NCI-H1105 treated with DMSO at 0.1 percent for 48 hours (cell line): ENCODE data around the gene PIK3R6.
A peak's percentile ranks its signal among the peaks of the same experiment; 100 is the strongest.
"Not testable (repeated sequence)": the region's sequence is repeated elsewhere in the genome, so short reads cannot be mapped to it uniquely, and the experiment has no call there.

Experiments
- DNase-seq: peaks from one replicate; lab custom pipeline; 2025; lab: John Stamatoyannopoulos, UW

Gene PIK3R6

DNA sequence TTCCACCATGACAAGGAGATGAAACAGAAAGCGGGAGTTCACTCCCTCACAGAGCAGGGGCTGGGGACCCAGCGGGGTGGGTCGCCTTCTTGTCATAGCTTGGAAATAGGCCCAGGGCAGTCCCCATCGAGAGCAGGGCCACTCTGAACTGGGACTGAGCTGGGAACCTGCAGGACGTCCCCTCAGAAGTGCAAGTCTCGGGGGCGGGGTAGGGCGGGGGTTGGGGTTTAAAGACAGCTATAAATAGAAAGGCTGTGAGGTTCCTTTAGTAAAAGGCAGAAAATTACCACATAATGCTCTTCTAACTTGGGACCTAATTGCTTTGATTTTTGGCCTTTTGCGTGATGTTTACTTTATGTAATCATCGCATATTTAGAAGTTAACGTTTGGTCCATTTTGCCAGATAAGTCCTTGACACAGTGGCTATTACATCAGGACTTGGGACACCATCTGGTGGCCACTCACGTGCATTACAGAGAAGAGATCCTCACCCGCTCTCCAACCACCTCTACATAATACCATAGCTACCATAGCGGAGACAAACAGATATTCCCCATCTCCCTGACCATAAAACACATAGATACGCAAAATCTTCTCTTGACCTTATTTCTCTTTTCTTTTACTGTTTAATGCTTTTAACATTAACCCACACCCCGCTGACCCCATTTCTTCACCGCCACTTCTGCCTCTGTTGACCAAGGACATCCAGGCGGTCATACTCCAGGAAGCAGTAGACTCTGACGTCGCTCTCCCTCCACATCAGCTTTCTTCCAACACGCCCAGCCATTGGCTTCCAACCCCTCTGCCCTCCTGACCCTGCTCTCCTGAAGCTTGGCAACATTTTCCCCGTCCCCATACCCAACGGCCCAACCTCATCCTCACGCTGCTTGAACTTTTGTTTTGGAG lies 27.5 kb upstream of the PIK3R6 start:
- peak; percentile 50 for DNase-seq

GRCh38 chr17:8894202-8894671 lies 26.8 kb upstream of the PIK3R6 start:
- no peak for DNase-seq

- no peak for DNase-seq
Observed at GRCh38 chr17:8893621-8894201, 26.2 kb upstream of the PIK3R6 start.

DNA sequence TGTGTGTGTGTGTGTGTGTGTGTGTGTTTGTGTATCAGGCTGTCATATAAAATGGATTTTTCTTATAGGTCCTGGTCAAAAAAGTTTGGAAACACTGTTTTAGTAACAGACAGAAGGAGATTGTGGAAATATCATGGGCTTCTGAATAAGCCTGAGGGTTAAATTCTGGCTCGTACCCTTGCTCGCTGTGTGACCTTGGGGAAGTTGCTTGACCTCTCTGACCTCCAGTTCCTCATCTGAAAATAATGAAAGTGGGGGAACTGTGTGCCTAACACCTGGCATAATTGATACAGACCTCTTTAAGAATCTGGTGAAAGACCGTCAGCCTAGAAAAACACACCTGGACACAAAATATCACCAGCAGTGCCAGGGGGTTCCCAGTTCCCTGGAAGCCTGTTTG lies 25.6 kb upstream of the PIK3R6 start:
- no peak for DNase-seq

DNA sequence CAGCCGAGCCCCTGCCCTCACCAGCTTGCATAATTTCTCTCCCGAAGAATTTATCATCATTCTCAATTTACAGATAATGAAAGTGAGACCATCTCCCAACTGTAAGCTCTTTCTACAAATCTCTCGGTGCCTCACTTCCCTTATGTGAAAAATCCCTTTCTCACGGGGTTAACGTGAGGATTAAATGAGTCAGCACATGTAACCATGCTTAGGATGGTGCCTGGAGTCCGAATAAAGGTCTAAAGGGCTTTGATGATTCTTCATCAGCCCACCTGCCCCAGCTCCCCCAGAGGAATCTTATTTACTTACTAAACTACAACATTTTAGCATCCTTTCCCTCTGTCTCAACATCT lies 24.8 kb upstream of the PIK3R6 start:
- no peak for DNase-seq

GRCh38 chr17:8890671-8891070 lies 23.2 kb upstream of the PIK3R6 start:
- DNase-seq, result no peak

- DNase-seq, result no peak
Observed at GRCh38 chr17:8889458-8890210, 22.2 kb upstream of the PIK3R6 start.

DNA sequence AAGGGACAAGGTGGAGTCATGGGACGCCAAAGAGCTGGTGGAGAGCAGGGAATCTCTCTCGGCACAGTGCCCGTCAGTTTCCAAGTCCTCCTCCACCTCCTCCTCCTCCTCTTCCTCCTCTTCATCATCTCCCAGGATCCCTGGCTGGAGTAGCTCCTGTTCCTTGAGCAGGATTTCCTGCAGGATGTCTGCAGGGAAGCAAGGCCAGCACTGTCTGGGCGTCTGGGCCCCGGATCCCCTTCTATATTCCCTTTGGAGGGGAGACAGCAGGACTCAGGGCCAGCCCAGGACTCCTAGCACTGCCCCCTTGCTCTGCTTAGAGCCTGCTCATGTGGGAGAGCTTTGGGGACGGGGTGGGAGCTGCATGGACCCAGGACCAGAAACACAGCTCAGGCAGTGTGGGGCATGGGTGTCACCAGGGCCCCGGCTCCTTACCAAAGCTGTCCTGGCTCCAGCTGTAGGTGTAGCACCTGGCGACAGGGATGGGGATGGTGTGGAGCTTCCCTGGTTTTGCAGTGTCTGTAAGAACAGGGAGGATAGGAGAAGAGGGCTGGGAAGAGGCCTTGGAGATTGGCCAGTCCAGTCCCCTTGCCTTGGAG lies 21.3 kb upstream of the PIK3R6 start:
- DNase-seq, result no peak

DNA sequence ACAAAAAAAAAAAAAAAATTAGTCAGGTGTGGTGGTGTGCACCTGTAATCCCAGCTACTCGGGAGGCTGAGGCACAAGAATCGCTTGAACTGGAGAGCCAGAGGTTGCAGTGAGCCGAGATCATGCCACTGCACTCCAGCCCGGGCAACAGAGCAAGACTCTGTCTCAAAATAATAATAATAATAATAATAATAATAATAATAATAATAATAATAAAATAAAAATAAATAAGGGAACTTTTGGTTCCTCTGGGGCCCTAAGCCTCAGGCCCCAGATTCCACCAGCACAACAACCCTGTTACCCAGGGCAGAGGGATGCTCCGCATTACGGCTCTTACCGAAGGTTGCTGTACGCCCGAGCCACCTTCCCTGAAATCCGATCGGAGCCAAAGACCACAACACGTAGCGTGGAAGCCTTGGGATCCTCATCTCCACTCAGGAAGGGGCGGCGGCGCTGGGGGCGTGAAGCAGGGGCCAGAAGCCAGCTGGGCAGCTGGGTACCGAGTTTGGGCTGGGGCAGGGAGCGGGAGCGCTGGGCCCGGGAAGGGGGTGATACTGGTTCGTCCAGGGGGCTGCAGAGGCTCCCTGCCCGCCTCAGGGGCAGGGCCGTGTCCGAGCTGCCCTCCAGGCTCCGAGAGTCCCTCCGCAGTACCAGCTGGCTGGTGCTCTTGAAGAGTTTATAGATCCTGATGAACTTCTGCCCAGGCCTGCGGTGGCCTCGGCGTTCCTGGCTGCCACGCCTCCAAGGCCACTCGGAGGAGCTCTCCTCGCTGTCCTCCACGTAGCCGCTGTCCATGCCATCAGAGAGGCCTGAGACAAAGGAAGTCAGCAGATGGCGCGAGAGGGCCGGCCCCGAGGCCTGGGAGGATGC lies 20.6 kb upstream of the PIK3R6 start:
- no peak for DNase-seq

GRCh38 chr17:8887301-8887700 lies 19.8 kb upstream of the PIK3R6 start:
- DNase-seq, result no peak

DNA sequence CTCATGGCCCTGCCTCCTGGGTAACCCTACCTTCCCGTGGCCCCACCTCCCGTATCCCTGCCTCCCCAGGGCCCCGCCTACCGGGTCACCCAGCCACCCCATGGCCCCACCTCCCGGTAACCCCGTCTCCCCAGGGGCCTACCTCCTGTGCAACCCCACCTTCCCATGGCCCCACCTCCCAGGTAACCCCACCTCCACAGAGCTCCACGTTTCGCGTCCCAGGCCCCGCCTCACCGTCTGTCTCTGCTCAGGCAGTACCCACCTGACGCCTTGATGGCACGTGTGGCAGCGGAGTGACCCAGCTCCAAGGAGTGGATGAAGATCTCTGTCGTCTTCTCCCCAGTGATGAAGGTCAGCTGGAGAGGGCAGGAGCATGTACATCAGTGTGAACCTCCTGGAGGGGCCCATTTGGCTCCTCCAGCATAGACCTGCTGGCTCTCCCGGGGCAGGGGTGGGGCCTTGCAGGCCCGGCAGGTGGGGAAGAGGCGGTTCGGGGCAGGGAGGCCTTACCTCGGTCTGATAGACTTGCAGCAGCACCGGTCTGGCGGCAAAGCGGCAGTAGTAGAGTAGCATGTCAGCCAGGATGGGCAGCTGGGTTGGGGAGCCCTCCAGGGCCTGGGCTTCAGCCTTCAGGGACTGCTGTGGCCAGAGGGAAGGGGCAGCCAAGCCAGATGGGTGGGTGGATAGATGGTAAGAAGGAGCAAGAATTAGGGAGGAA lies 18.7 kb upstream of the PIK3R6 start:
- no peak for DNase-seq

DNA sequence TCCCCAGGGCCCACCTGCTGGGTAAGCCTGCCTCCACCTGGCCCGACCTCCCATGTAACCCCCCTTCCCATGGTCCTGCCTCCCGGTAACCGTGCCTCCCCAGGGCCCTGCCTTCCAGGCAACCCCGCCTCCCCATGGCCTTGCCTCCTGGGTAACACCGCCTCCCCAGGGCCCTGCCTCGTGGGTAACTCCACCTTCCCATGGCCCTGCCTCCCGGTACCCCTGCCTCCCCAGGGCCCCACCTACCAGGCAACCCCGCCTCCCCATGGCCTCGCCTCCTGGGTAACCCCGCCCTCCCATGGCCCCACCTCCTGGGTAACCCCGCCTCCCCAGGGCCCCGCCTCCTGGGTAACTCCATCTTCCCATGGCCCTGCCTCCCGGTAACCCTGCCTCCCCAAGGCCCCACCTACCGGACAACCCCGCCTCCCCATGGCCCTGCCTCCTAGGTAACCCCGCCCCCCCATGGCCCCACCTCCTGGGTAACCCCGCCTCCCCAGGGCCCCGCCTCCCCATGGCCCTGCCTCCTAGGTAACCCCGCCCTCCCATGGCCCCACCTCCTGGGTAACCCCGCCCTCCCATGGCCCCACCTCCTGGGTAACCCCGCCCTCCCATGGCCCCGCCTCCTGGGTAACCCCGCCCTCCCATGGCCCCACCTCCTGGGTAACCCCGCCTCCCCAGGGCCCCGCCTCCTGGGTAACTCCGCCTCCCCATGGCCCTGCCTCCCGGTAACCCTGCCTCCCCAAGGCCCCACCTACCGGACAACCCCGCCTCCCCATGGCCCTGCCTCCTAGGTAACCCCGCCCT lies 17.9 kb upstream of the PIK3R6 start:
- not testable (repeated sequence) for DNase-seq

DNA sequence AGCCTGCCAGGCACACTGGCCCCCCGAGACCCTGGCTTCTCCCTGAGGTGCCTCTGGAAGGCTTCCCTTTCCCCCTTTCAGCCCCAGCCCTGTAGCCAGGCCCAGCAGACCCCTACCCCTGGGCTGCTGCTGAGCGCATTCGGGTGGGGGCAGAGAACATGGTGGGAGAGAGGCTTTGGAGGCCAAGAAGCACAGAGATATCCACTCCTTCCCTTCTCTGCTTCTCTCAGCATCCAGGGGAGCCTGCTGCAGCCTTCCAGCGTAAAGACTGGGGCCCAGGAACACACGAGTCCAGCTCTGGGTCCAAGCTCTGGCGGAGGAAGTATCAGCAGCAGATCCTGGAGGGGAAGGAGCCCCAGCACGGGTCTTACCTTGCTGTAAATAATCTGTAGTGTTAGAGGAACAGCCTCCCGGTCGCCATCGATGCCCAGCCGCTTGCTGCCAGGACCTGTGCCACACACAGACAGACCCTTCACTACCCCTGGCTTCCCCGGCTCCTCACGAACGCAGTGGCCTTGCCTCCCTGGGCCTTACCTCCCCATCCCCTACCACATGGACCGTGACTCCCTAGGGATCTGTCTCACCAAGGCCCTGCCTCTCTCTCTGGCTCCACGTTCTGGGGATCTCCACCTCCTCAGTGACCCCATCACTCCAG lies 17.0 kb upstream of the PIK3R6 start:
- no peak for DNase-seq

DNA sequence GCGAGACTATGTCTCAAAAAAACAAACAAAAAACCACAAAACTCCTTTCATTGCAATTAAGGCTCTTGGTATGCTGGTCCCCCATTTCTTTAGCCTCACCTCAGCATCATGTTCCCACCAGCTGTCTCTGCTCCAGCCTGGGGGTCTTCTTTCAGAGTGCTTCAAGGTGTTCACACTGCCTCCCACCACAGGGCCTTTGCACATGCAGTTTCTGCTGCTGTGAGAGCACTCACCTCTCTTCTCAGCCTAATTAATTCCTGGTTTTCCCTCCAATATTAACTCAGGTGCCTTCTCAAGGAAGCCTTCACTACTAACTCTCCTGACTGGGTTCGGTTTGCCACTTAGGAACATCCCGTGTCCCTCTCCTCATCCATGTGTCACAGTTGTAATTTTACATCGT lies 15.9 kb upstream of the PIK3R6 start:
- no peak for DNase-seq

DNA sequence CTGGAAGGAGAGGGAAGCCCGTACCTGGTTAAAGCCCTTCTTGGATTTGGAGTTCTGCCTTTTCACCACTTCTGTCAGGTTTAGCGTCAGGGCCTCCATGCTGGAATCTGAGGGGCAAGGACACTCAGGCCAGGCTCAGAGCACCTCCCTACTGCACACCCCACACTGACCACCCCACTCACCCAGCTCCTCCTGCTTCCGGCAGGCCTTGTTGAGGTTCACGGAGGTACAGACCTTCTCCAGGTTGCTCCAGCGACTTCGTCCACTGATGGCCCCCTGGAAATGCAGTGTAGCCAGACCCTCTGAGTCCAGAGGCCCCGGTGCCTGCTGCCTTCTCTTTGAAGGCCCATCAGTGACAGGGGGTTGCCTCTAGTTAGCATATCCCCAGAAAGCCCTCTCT lies 14.1 kb upstream of the PIK3R6 start:
- no peak for DNase-seq

DNA sequence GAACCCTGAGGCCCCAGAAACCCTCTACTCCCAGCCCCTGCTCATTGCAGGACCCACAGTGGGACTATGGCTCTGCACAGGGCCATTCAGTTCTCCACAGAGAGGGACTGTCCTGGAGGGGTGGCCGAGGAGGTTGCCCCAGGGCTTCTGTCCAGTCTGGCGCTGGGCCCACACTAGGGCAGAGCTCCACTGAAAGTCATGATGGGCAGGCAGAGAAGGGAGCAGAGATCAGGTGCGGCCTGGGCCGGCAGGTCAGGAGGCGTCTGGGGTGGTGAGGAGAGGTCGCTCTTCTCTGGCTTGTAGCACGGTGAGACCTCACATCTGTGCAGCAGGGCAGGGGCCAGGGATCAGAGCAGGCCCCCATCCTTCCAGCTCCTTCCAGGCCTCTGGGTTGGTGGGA lies 13.0 kb upstream of the PIK3R6 start:
- DNase-seq, result no peak

GRCh38 chr17:8879410-8879809 lies 11.9 kb upstream of the PIK3R6 start:
- no peak for DNase-seq

- DNase-seq, result no peak
Observed at GRCh38 chr17:8877984-8878383, 10.5 kb upstream of the PIK3R6 start.

- no peak for DNase-seq
Observed at GRCh38 chr17:8875957-8876356, 8.5 kb upstream of the PIK3R6 start.
